Omental fat pad (tissue), 4 donors: ENCODE measurements around the gene ARAP2. TPM values are rescaled to one million over a fixed set of nuclear protein-coding genes. Genes with fewer than 3 reads are reported as not detected.

Experiments
- ATAC-seq: fragments of 150-250 bp; one replicate; pipeline ENCODE4 v1.9.1; 2016; ENCODE audit warnings: mild to moderate bottlenecking, moderate library complexity; ENCODE audit not compliant: low FRiP score
- DNase-seq: peaks from one replicate; pipeline ENCODE4 v3.0.0-alpha.2; 2019; ENCODE audit warnings: low spot score
- CTCF ChIP-seq, 3 donors: fragments of 450-650 bp; IDR thresholded peaks; one replicate each; pipeline ENCODE4 v1.5.1; 2016 to 2017; ENCODE audit warnings: antibody characterized with exemption in 3 of 3, mild to moderate bottlenecking in 3 of 3, moderate library complexity in 2 of 3
- total RNA-seq, 4 donors: library from RNA; depleted of rRNA; stranded (reverse); fragments of >200 nt; gene quantifications; one replicate each; pipeline ENCODE4 v1.1.0, GENCODE V29; 2016

Gene ARAP2, protein sequence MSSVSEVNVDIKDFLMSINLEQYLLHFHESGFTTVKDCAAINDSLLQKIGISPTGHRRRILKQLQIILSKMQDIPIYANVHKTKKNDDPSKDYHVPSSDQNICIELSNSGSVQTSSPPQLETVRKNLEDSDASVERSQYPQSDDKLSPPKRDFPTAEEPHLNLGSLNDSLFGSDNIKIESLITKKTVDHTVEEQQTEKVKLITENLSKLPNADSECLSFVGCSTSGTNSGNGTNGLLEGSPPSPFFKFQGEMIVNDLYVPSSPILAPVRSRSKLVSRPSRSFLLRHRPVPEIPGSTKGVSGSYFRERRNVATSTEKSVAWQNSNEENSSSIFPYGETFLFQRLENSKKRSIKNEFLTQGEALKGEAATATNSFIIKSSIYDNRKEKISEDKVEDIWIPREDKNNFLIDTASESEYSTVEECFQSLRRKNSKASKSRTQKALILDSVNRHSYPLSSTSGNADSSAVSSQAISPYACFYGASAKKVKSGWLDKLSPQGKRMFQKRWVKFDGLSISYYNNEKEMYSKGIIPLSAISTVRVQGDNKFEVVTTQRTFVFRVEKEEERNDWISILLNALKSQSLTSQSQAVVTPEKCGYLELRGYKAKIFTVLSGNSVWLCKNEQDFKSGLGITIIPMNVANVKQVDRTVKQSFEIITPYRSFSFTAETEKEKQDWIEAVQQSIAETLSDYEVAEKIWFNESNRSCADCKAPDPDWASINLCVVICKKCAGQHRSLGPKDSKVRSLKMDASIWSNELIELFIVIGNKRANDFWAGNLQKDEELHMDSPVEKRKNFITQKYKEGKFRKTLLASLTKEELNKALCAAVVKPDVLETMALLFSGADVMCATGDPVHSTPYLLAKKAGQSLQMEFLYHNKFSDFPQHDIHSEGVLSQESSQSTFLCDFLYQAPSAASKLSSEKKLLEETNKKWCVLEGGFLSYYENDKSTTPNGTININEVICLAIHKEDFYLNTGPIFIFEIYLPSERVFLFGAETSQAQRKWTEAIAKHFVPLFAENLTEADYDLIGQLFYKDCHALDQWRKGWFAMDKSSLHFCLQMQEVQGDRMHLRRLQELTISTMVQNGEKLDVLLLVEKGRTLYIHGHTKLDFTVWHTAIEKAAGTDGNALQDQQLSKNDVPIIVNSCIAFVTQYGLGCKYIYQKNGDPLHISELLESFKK (N-terminal part only)
- 100 to 1,000 TPM in 2 of 4 donors, 10 to 100 TPM in 2; 21.6 to 138 (median 72.3) TPM for total RNA-seq

DNA sequence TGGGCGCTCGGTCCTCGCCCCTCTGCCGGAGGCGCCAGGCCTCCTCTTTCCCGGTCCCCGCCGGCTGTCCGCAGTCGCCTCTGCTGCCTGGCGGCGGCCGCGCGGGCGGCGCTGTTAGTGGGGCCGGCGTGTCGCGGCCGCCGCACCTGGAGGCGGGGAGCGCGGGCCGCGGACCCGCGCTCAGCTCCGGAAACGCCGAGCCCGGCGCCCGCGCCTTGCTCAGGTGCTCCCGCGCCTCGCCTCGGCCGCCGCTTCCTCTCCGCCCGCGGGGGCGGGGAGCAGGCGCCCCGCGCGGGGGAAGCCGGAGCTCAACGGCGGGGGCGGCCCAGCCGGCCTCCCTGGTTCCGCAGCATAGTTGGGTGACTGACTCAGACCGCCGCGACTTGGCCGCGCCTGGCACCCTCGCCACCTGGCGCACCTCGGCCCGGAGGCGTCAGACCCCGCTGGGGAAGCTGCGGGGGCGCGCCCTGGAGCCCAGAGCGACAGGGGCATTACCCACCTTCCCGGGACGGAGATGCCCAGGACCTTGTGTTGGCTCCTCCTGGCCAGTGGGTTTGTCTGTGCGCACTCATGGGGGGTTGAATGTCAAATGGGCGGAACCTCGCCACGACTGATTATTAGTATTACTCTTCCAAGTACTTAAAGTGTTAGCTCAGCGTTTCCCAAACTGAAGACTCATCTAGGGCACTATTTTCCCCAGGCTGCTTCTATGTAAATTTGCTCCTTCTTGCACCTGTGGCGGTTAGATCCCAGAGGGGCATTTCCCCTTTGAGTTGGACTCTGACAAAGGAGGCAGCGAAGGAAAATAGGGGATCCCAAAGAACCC is at the start of gene ARAP2:
ARAP2 (minus strand) TSS at position 258 of the 826 bp plus-strand sequence. CDS start 15,028 bp downstream, outside the sequence.
- no peak for TF ChIP-seq CTCF (IDR thresholded peaks at IDR 0.05)
- DNase-seq (peak; percentile 63), ATAC-seq (peak; percentile 88)

GRCh38 chr4:36292556-36293188 is 48.4 kb upstream of the ARAP2 start:
- TF ChIP-seq CTCF (IDR thresholded peaks at IDR 0.05), result no peak
- no peak for DNase-seq
- no peak for ATAC-seq

- no peak for DNase-seq
- no peak for TF ChIP-seq CTCF (IDR thresholded peaks at IDR 0.05)
- ATAC-seq, result no peak
Observed at GRCh38 chr4:36290641-36291040, 46.3 kb upstream of the ARAP2 start.

DNA sequence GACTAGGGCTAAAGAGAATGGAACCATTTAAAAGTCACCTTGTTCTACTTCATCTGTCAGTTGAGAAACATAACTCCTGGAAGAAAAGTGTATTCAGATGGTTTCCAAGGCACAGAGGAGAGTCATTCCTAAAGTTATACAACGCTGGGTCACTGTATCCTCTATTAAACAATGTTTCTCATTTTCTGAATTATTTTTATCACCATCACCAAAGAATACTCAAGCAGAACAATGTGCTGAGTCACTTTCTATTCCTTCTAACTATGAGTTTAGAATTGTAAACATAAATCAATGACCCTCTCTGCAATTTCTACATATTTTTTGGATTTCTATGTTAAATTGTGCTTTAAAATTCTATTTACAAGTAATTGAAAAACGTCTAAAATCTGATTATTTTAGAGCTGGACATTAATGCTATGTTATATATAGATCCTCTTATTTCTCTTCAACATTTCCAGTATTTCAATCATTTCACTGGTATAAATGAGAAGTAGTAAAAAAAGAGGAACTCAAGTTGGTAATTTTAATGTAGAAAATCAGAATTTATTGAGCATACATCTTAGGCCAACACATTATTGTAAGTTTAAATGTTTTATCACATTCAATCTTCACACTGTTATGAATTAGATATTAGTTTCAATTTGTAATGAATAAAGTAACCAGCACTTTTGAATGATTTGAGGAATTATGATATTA is 44.6 kb upstream of the ARAP2 start:
- no peak for ATAC-seq
- no peak for TF ChIP-seq CTCF (IDR thresholded peaks at IDR 0.05)
- no peak for DNase-seq

- TF ChIP-seq CTCF (IDR thresholded peaks at IDR 0.05), result no peak
- no peak for ATAC-seq
- DNase-seq, result no peak
Observed at GRCh38 chr4:36286481-36286871, 42.2 kb upstream of the ARAP2 start.
